ENCODE results near the gene HCN2.
"Not testable (repeated sequence)": the region's sequence is repeated elsewhere in the genome, so short reads cannot be mapped to it uniquely, and the experiment has no call there.

The HCN2 gene

DNA sequence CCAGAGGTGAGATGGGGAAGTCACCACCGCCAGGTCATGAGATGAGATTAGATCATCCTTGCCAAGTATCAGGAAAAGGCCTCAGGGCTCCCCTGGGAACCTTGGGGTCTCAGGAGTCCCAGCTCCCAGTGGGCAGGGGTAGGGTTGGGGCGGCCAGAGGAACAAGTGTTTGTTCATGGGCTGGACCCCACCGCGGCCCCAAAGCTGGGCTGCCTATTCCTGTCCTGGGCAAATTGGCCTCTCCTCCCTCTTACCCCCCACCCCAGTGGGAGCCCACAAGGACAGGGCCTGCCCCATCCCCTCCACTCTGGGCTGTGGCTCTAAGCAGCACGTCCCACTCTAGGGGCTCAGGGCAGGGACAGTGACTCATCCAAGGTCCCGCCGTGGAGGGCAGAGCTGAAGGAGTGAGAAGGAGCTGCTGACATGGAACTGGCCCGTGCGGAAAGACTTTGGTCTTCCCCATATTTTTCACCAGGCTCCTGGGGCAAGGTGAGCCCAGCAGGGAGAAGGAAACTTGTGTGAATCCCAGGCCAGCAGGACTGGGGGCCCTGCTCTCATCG, 4.0 kb upstream of the HCN2 start:
- DNase-seq (ENCODE audit: low spot score) = no peak

DNA sequence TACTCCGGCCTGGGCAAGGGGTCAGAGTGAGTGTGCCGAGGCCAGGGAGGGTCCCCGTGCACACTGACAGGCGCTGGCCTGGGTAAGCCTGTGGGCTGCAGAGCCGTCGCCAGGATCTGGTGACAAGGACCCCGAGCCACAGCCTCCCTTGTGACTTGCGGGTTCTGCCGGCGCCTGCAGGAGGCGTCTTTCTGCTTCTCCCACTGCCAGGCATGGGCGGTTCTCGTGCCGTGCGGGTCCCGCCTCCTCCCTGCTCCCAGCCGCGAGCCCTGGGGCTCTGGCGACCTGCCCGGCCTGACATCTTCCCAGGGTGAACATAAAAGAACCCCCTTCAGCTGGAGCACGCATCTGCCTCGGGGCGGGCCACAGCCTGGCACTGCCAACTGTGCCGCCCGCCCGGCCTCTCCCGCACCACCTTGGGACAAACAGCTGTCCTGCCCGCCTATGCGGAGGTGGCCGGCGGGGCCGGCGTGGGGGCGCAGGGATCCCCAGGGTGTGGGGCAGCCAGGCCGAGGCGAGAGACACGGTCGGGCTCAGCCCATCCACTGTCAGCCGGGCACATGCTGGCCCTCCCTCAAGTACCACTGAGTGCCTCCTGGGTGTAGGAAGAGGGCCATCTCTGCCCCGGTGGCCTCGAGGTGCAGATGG, 1.5 kb upstream of the HCN2 start:
- DNase-seq (ENCODE audit: low spot score) = peak; percentile 91

DNA sequence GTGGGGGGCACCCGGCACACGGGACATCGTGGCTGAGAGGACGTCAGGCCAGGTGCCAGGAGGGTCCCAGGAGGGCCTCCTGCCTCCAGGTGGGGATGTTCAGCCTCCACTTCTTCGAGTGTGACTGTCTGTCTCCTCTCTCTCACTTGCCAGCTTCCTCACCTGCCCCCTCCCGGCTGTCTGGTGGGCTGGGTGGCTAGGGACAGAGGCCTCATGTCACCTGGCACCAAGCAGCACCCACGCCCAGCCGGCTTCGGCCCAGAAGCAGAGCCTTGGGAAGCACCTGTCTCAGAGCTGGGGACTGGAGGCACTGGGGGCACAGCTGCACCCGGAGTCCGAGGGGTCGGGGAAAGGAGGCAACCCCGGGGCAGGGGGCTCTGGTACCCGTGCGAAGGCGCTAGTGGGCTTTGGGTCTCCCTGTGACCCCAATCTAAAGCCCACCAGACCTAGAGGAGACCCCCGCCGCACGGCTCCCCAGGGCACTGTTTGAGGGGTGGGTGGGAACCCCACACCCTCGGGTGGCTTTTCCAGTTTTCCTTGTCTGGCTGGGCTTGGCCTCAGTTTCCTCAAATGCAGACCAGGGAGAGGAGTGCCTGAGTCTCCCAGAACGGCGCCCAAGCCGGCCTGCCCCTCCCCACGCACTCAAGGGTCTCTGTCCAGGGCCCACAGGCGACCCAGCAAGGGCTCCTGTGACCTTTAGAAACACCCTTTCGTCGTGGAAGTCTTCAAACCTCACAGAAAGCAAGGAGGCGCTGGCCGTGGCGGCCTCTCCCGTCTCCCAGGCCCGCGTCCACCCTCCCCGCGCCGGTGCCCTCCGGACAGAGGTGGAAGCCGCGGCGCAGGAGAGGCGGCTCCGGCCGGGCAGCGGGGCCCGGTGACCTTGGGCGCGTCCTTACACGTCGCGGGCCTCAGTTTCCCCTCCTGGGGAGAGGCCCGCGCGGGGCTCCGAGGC, 664 bp upstream of the HCN2 start:
- DNase-seq (ENCODE audit: low spot score) = no peak

DNA sequence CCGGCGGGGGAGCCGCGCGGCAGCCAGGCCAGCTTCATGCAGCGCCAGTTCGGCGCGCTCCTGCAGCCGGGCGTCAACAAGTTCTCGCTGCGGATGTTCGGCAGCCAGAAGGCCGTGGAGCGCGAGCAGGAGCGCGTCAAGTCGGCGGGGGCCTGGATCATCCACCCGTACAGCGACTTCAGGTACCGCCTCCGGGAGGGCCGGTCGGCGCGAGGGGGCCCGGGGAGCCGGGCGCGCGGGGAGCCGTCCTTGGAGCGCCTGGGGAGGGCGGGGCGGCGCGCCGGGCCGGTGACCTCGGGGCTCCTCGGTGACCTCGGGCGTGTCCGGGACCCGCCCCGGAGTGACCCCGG, 690 bp downstream of the HCN2 start:
- DNase-seq (ENCODE audit: low spot score) = no peak

DNA sequence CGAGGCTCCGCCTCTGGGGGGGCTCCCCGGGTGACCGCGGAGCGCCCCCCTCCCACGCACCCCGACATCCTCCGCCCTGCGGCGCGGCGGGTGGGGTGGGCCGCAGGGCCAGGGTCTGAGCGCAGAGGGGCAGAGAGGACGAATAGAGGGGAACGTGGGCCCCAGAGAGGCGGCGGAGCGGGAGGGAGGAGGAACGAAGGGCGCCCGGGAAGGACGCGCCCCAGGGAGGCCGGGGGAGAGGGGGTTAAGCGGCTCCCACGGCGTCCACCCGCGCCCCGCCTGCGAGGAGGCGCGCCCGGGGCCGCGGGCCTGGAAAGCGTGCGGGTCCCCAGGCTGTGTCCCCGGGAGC, 1.0 kb downstream of the HCN2 start:
- no peak for DNase-seq (ENCODE audit: low spot score)

DNA sequence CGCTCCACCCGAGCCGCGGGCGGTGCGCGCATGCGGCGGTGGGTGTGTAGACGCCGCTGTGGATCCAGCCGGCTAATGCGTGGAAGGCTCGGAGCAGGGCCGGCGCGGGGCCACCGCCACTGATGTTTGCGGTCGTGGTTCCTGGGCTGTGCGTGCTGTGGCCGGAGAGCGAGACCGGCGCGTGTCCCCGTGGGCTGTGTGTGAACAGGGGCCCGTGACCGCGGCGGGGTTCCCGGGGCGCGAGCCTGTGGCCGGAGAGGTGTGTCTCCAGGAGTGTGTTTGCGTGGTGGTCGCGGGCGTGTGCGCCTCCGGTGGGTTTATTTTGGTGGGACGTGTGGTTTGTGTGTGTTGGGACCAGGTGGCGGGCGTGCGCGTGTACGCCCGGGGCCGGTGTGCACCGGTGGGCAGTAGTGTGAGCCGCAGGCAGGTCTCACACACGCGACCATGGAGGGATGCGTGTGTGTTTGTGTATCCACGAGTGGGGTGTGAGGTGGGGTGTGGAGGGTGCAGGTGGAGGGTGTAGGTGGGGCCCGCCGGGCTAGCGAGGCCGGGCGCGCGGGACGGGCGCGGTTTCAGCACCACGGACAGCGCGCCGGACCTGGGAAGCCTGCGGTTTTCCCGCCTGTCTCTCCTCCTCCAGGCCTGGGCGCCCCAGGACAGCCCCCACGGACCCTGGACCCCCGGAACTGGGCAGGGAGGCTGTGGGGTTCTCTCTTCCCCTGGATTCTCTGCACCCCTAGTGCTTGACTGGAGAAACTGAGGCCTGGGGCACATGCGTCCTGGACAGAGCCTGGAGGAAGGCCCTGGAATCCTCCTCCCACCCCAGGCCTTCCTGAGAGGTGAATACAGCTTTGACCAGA, 1.6 kb downstream of the HCN2 start:
- DNase-seq (ENCODE audit: low spot score) = peak; percentile 69

DNA sequence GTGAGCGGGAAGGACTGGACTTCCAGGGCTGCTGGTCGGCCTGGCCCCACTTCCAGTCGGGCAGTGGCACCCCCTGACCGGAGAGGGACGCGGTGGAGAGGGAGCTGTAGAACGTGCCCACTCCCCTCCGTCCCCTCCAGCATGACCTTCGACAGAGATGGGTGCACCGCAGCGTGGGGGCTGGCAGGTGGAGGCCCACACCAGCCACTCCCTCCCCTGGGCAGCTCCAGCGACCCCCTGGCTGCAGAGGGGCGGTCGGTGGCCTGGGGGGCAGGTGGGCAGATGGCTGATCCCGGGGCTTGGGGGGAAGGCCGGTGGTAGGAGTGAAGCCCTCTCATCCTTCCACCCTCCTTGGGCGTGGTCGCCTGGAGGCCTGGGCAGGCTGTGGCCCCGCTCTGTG, 2.4 kb downstream of the HCN2 start:
- DNase-seq (ENCODE audit: low spot score) = no peak

DNA sequence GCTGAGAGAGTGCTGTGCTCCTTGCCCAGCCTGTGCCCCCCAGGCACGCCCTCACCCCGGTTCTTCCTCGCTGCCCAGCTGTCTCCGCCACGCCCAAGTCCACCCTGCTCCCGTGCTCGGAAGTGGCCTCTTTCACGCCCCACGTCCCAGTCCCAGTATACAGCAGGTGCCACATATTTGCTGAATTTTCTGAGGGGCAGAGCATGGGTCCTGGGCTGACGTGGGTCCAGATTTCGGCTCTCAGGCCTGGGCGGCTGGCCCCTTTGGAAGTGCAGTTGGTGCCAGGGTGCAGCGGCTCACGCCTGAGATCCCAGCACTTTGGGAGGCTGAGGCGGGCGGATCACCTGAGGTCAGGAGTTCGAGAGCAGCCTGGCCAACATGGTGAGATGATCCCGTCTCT, 3.4 kb downstream of the HCN2 start:
- DNase-seq (ENCODE audit: low spot score) = no peak

DNA sequence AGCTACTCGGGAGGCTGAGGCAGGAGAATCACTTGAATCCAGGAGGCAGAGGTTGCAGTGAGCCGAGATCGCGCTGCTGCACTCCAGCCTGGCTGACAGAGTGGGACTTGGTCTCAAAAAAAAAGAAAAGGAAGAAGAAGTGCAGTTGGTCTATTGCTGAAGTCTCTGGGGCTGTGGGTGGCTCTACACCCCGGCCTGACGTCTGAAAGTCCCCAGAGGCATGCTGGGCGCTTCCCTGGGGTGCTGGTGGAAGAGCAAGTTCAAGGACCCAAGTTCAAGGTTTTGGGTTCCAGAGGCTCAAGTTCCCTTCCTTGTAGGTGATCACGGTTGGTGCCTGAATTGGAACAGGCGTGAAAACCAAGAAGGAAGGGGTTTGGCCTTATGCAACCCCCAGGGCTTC, 3.8 kb downstream of the HCN2 start:
- no peak for DNase-seq (ENCODE audit: low spot score)

DNA sequence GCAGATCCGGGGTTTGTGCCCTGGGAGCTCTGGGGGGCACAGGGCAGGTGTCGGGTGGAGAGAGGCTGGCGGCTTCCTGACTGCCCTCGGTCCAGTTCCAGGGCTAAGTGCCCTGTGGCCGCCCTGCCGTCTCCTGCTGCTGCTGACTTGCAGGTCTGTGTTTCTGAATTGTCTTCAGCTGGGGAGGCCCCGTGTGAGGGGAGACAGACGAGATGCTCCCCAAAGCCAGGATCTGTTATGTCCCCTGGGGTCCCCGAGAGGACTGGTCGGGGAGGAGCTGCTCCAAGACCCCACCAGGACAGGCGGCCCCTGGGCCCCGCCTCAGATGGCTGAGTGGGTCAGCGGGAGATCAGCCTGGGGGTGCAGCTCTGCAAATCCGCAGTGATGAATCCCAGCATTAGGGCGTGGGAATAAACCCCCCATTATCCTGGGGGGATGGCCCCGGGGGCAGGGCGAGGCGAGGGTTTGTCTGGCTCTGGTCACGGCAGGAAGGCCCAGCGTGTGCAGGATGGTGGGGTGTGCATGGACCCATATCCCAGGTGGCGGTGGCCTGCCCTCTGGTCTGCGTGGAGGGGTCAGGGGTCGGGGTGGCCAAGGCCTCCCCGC, 4.7 kb downstream of the HCN2 start:
- DNase-seq (ENCODE audit: low spot score) = no peak

DNA sequence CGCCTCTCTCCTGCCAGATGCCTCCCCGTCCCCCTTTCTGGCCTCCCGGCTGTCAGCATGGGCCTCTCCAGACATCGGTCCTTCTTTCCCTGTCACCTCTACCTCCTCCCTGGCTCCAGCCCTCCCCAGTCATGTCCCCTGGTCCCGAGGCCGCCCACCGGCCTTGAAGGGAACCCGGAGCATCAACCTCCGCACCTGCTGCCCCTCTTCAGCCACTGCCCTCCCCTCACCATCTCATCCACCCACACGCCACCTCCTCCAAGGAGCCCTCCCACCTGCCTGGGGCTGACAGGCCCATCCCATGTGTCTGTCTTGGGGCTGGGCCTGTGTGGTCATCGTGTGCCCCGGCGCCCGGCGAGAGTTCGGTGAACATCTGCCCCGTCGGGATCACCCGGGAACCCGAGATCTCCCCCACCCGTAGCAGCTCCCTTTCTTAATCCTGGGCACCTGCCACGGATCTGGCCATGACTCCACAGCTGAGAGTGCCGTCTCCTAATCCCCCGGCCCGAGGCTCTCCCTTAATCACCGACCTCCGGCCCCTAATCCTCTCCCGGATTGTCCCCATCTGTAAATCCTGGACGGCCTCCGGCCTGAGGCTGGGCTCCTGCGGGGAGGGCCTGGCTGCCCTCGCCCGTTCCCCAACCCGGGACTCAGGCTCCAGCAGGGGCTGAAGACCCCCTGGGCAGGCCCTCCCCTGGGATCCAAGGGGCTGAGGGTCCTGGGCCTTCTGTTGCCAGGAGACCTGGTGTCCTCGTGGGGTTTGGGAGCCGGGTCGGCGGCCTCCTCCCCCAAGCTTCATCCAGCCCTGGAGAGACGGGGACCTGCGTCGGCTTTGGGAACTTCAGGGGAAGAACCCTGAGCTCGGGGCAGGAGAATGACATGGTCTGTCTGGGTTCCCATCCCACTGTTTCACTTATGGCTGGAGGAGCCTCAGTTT, 5.9 kb downstream of the HCN2 start:
- no peak for DNase-seq (ENCODE audit: low spot score)

DNA sequence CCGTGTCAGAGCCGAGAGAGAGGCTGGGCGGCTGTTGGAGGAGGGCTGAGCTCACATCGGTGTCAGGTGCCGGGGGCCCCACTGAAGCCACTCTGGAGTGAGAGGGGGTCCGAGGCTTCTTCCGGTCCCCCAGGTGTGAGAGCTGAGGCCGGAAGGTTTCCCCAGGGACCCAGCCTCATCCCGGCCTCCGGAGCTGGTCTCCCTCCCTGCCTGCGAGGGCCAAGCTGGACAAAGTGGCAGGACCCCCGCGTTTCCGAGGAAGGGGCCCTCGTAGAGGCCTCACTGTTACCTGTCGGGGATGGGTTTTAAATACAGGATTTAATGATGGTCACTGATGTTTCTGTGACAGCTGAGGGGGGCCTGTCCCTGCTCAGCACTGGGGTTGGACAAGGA, 6.6 kb downstream of the HCN2 start:
- DNase-seq (ENCODE audit: low spot score) = no peak

DNA sequence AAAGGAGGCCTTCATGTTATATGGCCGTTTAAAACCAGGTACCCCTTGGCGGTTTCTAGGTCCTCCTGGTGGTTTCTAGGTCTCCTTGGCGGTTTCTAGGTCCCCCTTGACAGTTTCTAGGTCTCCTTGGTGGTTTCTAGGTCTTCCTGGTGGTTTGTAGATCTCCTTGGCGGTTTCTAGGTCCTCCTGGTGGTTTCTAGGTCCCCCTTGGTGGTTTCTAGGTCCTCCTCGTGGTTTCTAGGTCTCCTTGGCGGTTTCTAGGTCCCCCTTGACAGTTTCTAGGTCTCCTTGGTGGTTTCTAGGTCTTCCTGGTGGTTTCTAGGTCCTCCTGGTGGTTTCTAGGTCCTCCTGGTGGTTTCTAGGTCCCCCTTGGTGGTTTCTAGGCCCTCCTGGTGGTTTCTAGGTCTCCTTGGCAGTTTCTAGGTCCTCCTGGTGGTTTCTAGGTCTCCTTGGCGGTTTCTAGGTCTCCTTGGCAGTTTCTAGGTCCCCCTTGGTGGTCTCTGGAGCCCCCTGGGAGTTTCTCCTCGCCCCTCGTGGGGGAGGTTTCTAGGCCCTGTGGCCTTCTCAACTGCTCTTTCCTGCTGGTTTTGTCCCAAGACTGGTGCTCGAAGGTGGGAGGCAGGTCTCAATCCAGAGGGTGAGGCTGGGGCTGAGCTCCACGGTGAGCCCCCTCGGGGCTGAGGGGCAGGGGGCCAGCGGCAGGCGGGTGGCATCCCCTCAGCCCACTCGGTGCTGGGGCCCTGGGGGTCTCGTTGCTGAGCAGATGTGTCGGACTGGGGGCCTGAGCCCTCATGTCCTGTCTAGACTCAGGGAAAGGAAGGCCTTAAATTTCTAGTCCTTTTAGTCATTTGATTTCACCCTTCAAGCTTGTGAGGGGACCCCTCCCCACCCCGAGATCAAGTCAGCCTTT, 8.0 kb downstream of the HCN2 start:
- DNase-seq (ENCODE audit: low spot score) = no peak

DNA sequence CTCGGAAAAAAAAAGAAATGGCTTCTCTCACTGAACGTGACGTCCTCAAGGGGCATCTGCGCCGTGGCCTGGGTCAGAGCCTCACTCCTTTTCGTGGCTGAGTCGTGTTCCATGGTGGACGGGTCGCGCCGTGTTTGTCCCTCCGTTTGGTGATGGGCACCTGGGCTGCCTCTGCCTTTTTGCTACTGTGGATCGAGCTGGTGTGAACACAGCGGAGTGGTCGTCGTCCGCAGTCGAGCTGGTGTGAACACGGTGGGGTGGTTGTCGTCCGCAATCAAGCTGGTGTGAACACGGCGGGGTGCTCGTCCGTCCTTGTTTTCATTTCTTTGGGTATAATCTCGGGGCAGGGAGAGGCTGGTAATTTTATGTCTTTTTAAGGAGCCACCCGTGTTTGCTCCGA, 11.6 kb downstream of the HCN2 start:
- DNase-seq (ENCODE audit: low spot score) = no peak

DNA sequence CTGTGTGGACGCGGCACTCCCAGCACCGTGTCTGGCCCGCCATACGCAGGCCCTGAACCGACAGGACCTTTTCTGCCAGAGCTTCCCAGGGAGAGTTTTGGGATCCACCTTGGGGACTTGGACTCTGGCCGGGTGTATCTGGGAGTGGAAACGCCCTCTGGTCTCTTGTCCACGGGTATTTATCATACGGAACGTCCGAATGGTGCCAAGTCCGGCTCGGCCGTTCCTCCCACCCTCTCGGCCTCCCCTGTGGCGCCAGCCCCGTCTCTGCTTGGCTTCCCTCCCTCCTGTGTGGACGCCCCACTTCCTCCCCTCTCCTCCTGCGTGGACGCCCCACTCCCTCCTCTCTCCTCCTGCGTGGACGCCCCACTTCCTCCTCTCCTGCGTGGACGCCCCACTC, 12.1 kb downstream of the HCN2 start:
- DNase-seq (ENCODE audit: low spot score) = no peak

DNA sequence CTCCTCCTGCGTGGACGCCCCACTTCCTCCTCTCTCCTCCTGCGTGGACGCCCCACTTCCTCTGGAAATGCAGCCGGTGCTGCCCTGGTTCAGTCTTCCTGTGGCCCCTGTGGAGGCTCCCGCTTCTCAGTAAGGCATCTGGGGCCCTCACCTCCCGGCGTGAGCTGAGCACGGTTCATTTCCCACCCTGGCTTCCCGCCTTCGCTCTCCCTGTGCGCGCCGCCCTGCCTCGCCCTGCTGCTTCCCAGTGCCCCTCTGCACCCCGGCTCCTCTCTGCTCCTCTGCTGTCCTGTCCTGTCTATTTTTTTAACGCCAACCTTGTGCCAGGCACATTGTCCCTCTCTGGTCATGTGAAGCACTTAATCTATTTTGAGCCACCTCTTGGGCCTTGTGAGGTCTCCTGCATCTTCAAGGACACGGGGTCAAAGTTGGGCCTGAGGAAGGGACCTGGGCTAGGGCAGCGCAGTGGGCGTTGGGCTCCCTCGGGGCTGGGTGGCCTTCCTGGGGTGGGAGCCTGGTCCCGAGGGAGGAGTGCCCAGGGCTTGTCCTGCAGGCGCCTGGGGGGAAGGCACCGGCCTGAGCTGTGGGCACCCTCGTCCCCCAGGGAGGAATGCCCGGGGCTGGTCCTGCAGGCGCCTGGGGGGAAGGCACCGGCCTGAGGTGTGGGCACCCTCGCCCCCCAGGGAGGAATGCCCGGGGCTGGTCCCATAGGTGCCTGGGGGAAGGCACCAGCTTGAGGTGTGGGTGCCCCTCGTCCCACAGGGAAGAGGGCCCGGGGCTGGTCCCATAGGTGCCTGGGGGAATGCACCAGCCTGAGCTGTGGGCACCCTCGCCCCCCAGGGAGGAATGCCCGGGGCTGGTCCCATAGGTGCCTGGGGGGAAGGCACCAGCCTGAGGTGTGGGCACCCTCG, 13.0 kb downstream of the HCN2 start:
- no peak for DNase-seq (ENCODE audit: low spot score)

DNA sequence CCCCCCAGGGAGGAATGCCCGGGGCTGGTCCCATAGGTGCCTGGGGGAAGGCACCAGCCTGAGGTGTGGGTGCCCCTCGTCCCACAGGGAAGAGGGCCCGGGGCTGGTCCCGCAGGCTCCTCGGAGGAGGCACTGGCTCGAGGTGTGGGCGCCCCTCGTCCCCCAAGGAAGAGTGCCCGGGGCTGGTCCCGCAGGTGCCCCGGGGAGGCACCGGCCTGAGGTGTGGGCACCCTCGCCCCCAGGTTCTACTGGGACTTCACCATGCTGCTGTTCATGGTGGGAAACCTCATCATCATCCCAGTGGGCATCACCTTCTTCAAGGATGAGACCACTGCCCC, 13.6 kb downstream of the HCN2 start:
- not testable (repeated sequence) for DNase-seq (ENCODE audit: low spot score)

DNA sequence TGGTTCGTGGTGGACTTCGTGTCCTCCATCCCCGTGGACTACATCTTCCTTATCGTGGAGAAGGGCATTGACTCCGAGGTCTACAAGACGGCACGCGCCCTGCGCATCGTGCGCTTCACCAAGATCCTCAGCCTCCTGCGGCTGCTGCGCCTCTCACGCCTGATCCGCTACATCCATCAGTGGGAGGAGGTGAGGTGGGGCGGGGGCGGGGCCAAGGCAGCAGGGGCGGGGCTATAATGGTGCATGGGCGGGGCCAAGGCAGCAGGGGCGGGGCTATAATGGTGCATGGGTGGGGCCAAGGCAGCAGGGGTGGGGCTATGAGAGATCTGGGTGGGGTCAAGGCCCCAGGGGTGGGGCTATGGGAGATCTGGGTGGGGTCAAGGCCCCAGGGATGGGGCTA, 14.1 kb downstream of the HCN2 start:
- DNase-seq (ENCODE audit: low spot score) = not testable (repeated sequence)

DNA sequence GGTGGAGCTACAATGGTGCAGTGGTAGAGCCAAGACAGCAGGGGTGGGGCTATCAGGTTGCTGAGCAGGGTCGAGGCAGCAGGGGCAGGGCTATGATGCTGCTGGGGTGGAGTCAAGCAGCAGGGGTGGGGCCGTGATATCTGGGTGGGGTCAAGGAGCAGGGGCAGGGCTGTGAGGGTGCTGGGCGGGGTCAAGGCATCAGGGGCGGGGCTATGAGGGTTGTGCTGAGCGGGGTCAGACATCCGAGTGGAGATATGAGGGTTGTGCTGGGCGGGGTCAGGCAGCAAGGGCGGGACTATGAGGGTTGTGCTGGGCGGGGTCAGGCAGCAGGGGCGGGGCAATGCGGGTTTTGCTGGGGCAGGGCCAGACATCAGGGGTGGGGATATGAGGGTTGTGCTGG, 14.7 kb downstream of the HCN2 start:
- no peak for DNase-seq (ENCODE audit: low spot score)

Measured in AG08396 (cell line).